Esophagus mucosa (tissue), 1 donor: Measurements from ENCODE around the gene RAD54L. TPM values are rescaled to one million over a fixed set of nuclear protein-coding genes. Genes with fewer than 3 reads are reported as not detected.
"Not testable (repeated sequence)": the region's sequence is repeated elsewhere in the genome, so short reads cannot be mapped to it uniquely, and the experiment has no call there.

ENCODE experiments used
- ATAC-seq: fragments of 200-7000 bp; cut with Tn5 transposase; one replicate; pipeline ENCODE4 v1.9.1; 2020
- total RNA-seq: library from RNA; stranded (reverse); gene quantifications from one replicate; pipeline ENCODE4 v1.2.4, GENCODE V29; 2023
- donor health status: DM: yes; HTN: yes; CAD: no.

RAD54L gene
- total RNA-seq, 1 donor from 2014 or later: 5.2 TPM

GRCh38 chr1:46325285-46326076, 77.9 kb downstream of the RAD54L start:
- ATAC-seq: not testable (repeated sequence)

Other genes with a start within 250 kb of the RAD54L start
- gene PIK3R3, start 115.1 kb upstream of the RAD54L start, total RNA-seq: 5.5 TPM
- gene TSPAN1, start 72.7 kb upstream of the RAD54L start, total RNA-seq: 4.7 TPM
- gene P3R3URF, start 71.3 kb upstream of the RAD54L start, total RNA-seq: not detected
- 28.3 TPM for gene POMGNT1, start 49.3 kb upstream of the RAD54L start, total RNA-seq
- 1.7 TPM for gene LURAP1, start 44.4 kb upstream of the RAD54L start, total RNA-seq
- gene LRRC41, start 55.9 kb downstream of the RAD54L start, total RNA-seq: 42.0 TPM
- 291 TPM for gene UQCRH, start 55.9 kb downstream of the RAD54L start, total RNA-seq
- 18.5 TPM for gene NSUN4, start 93.0 kb downstream of the RAD54L start, total RNA-seq
- 8.7 TPM for gene FAAH, start 146.6 kb downstream of the RAD54L start, total RNA-seq
- not detected for gene DMBX1, start 242.1 kb downstream of the RAD54L start, total RNA-seq